NCI-H446 treated with DMSO at 0.1 percent for 48 hours (cell line): ENCODE results near the gene SPIRE2.

Experiments used
- DNase-seq: peaks from one replicate; lab custom pipeline; 2025; lab: John Stamatoyannopoulos, UW

Gene SPIRE2

DNA sequence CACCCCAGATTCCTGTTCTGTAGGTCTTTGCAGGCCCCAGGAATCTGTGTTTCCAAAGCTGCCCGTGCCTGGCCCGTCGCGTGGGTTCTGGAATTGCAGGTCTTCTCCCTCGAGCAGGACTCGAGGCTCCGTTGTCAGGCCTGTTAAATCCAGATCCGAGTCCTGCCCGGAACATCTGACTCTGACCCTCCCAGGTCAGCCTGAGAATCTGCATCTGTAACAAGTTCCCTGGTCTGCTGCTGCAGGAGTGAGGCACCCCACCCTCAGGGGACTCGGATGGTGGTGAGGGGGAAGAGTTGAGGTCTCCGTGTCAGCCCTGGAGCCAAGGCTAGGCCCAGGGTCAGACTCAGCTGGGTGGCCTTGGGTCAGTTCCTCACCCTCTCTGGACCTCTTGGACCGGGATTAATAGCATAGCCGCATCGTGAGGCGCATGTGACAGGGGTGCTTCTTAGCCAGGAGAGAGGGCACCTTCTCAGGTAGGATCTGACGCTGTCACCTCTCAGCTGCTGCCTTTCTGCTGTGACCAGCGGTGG lies 8.8 kb downstream of the SPIRE2 start:
- no peak for DNase-seq

DNA sequence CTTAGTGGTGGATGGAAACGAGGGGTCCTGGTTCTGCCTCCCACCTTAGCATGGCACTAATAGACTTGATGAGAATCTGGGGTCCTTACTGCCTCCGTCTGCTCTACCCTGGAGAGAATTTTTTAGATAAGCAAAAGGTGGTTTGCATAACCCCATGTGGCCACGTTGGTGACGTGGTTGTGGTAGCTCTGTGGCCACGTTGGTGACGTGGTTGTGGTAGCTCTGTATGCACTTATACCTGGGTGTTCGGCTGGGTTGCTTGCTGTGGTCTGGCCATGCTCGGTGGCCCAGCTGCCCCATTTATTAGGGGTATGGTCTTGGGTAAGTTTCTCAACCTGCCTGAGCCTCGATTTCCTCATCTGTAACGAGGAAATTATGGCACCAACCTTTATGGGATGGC lies 13.0 kb downstream of the SPIRE2 start:
- no peak for DNase-seq

DNA sequence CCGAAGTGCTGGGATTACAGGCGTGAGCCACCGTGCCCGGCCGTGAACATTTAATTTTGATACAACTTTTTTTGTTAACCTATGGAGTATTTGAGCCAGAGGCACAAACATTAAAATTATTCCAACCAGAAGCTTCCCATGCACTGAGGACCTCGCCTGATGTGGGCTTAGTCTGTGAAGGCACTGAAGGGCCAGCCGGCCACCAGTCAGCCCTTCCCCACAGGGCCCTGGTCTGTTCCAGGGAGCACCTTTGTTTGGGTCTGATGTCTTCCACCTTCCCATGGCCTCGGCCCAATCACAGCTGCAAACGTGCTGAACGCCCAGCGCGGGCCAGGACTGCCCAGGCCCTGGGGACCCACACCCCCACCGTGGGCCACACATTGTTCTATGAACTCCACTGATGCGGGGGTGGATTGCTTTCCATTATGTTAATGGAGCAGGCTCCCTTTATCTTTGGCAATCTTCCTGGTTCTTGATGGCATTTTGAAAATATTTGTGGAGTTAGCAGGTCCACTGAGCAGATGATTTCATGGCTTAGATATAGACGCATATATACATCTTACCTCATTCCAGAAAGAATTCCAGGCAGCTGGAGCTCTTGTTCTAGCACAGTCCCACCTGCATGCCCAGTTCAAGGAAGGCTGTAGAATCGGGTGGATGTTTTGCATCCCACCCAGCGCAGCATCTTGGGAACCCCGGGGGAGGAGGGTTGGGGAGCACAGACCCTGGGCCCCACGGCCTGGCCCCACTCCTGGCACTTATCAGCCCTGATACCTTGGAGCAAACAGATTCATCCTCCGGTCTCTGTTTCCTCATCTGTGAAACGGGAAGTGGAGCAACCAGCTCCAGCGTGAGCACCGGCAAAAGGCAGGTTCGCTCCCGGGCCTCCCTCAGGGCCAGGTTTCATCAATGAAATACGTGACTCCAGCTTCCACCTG lies 14.5 kb downstream of the SPIRE2 start:
- DNase-seq: no peak

DNA sequence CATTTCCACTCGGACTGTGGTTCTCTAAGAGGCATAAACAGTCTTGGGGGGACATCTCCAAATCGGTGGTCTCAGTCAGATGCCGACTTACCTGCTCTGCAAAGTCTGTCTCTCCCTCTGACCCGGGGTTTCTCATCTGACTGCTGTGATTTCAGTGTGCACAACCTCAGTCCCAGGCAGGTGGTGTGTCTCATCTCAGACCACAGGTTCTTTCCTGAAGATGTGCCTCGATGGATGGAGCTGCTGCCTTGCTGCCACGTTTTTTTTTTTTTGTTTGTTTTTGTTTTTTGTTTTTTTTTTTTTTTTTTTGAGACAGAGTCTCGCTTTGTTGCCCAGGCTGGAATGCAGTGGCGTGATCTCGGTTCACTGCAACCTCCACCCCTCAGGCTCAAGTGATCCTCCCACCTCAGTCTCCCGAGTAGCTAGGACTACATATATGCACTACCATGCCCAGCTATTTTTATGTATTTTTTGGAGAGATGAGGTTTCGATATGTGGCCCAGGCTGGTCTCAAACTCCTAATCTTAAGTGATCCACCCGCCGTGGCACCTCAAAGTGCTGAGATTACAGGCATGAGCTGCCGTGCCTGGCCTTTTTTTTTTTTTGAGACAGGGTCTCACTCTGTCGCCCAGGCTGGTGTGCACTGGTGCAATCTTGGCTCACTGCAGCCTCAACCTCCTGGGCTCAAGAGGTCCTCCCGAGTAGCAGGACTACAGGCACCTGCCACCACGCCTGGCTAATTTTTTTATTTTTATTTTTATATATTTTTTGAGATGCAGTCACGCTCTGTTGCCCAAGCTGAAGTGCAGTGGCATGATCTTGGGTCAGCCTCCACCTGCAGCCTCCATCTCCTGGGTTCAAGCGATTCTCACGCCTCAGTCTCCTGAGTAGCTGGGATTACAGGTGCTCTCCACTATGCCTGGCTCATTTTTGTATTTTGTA lies 15.4 kb downstream of the SPIRE2 start:
- DNase-seq: no peak

DNA sequence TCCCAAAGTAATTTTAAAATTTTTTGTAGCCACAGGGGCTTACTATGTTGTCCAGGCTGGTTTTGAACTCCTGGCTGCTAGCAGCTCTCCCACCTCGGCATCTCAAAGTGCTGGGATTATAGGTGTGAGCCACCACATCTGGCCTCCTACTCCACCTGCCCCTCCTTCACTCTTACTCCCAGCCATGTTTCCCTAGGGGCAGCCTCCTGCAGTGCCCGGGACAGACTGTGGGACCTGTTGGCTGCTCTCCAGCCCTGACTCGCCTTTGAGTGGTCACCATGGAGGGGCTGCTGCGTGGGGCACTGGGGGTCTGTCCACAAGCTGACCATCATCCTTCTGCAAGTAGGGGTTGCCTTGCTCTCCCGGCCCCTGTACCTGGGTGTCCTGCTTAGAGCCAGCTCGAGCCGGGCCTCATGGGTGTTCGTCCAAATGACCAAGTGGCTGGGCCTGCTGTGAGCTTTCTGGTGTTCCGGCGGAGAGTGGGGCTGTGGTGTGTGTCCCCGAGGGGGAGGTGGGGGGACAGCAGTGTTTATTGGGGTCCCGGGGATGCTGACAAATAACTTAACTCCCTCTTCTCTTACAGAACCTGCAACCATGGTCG lies 16.6 kb downstream of the SPIRE2 start:
- DNase-seq: no peak

DNA sequence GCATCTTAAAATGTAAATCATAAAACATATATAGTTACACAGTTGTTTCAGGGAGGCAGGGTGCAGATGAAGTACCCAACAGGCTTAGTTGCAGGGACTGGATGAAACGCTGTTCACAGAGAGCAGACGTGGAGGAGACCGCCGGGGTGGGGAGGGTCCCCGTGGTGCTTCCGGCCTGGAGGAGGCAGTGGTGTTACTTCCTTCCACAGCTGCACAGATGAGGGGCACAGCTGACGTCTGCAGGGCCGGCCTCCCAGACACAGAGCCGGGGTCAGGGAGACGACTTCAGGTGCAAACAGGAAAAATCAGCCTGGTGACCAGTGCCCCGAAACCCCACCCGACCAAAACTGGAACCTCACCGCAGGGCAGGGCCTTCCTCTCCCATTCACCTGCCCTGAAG lies 17.1 kb downstream of the SPIRE2 start:
- DNase-seq: no peak

DNA sequence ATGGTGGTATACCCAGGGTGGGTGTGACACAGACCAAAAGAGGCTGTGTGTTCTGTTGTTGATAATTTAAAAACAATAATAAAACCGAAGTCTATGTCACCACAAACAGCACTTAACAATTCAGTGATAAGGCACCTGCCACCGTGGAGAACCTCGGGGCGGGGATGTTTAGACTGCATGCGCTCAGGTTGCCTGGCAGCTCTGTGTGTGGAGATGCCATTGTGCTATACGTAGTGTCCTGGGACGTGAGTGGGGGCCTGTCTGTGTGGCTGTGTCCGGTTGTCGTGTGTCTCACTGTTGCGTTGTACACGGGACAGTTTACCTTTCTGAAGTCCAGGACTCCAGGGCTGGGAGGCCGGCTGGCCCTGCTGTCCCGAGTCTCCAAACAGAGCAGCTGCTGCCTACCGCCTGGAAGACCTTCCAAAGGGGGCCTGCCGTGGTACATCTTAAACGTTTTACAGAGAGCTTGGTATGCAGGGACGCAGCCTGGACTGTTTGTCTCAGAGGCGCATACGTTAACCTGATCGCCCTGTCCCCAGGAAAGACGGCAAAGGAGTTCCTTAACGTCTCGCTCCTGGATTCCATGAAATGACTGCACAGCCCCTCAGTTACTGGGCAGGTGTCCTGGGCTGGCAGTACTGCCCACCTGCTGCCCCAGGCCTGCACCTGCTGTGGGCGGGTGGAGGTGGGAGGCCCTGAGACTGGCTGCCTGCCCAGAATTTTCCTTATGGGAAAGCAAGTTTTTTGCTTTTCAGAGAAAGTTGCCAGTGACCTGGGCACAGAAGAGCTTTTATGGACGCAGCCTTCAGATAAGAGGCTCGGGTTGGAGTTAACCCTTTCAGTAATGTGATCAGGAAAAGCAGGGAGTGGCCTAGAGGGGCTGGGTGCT lies 19.0 kb downstream of the SPIRE2 start:
- no peak for DNase-seq

DNA sequence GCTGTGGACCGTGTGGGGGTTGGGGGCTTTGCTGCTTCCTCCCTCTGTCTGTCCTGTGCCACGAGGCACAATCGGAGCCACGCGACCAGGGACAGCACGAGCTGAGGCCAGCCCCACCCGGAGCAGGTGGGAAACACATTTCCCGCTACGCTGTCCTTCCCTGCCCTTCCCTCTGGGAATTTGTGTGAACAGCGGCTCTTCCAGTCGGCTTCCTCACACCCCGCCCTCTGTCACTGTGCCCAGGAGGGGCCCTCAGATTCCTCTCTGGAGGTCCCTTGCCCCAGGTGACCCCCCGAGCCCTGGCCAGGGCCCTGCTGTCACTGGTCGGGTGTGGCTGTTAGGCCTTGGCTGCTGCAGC lies 19.6 kb downstream of the SPIRE2 start:
- no peak for DNase-seq

DNA sequence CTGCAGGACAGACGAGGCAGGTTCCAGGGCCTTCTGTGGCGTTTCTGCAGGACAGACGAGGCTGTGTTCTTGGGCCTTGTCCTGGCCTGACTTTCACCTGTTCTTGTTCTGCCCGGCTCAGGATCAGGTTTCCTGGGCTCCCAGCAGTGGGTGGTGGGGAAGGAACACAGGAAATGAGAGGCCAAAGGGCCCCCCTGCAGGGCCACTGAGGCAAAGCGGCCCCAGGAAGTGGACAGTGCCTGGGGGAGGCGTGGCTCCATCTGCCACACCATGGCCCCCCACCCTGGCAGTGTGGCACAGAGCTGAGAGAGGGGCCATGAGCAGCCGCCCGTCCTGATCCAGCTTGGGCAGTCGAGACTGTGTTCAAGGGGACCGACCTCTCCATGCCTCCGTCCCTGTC lies 20.7 kb downstream of the SPIRE2 start:
- no peak for DNase-seq

DNA sequence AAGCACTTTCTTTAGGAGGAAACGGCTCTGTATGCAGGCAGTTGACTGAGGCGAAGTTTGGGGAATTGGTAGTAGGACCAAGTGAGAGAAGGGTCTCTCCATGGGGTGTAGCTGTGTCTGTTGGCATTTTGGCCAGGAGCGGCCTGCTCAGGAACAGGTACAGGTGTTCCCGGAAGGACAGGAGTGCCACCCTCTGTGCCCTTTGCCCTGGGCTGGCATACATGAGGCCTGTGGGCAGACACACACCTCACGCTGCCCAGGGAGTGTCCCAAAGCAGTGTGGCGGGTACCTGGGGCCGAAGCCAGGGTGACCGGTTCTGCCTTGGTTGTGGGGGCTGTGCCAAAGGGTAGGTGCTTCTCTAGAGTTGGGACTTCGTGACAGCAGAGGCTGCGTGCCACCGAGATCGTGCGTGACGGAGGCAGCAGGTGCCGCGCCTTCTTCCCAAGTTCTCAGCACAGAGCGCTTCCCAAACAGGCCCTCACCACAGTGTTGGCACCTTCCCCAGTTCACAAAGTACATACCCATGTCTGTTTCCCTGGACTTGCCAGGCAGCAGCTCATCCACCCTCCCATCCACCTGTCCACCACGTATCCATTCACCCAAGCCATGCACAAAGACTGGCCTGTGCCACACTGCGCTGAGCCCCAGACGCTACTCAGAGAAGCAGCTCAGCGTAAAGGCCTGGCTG lies 25.2 kb downstream of the SPIRE2 start:
- no peak for DNase-seq

DNA sequence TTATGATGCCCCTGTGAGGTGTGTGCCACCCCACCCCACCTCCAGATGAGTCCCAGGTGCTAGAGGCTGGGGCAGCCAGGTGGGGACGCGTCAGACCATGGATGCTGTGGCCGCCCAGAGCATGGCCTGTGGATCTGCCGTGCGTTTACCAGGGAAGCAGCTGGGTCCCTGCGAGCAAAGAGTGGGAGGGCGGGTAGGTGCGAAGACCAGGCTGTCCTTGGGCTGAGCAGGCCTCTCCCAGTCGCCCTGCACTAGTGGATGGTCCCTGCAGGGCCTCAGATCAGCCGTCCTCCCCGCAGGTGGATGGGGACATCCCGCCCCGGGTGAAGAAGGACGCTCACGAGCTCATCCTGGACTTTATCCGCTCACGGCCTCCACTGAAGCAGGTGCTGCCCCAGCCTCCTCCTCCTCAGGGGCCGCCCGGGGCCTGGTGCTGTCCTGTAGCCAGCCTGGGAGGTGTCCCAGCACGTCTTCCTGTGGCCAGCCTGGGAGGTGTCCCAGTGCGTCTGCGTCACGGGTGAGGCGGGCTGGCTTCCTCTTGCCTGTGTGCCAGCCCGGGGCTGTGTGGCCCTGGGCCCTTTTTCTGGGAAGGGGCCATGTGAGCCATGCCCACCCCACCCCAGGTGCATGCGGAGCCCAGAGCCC lies 27.1 kb downstream of the SPIRE2 start:
- DNase-seq: no peak

DNA sequence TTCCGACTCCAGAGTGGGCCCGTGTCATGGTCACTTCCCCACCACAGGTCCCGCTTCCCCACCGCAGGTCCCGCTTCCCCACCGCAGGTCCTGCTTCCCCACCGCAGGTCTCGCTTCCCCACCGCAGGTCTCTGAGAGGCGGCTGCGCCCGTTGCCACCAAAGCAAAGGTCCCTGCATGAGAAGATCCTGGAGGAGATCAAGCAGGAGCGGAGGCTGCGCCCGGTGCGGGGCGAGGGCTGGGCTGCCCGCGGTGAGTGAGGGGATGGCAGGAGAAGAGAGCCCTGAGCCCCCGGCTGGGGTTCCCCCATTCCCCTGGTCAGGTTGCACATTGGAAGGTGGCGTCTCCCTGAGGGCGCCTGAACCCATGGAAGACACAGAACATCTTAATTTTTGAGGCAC lies 27.7 kb downstream of the SPIRE2 start:
- DNase-seq: no peak

DNA sequence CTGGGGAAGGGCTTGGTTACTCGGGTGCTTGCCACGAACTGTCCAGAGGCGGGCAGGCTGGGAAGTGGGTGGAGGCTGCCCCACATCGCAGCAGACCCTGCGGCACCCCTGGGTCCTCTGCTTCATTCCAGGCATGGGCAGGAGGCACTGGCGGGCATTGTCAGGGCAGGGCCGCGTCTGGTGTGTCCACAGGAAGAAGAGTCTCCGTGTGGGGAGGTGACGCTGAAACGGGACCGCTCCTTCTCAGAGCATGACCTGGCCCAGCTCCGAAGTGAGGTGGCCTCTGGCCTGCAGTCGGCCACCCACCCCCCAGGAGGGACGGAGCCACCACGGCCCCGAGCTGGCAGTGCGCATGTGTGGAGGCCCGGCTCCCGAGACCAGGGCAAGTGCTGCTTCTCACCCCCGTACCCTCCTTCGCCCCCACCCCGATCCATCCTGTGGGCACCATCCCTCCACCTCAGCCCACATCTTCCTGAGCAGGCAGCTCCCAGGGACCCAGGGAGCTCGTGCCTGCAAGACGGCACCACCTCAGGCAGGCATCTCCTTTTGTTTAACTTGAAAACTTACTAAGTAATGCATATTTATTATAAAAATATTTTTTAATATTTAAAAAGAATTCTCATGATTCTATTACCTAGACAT lies 30.8 kb downstream of the SPIRE2 start:
- no peak for DNase-seq

DNA sequence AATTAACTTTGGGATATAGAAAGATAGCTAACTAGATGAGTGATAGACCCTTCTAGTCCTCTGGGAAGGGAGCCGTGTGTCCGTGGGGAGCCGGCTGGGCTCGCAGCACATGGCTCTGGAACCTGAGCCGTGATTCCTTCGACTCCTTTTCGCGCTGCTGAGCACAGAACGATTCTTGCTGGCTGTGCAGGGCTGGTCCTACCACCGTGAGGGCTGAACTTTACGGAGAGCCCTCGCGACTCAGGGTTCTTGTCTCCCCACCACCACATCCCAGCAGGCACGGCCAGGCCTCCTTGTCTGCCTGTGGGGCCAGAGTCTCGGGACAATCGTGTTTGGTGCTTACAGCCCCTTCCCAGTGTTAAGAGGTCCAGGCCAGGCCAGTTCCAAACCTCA lies 31.3 kb downstream of the SPIRE2 start:
- DNase-seq: no peak

DNA sequence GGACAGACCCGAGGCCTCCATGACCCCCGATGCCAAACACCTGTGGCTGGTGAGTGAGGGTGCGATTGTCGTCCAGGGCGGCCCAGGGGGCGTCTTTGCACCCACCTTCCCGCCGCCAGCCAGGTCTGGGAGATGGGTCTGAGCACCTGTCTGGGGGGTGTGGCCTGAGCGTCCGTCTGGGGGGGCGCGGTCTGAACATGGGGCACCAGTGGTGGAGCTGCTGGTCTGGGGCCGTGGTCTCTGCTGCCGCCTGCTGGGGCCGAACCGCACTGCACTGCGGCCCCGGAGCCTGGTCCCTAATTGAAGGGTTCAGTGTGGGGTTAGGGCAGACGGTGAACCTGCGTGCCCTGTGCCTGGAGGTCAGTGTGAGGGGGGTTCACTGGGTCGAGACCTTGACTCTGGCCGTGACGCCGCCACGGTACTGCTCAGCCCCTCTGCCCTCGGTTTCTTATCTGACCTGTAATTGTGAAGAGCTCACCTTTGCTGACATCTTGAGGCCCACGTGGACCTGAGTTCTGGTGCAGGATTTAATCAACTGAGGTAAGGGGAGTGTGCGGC lies 32.6 kb downstream of the SPIRE2 start:
- no peak for DNase-seq

DNA sequence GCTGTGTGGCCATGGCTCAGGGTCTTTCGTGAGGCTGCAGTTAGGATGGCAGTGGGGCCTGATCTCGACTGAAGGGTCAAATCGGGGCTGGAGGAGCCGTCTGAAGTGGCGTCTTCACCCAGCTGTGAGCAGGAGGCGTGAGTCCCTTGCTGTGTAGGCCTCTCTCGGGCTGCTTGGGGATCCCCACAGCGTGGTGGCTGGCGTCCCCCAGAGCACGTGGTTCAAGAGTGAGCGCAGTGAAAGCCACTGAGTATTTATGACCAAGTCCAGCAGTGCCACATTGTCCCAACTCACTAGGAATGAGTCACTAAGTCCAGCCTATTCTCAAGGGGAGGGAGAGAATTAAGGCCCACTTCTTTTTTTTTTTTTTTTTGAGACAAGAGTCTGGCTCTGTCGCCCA lies 33.4 kb downstream of the SPIRE2 start:
- DNase-seq: no peak

DNA sequence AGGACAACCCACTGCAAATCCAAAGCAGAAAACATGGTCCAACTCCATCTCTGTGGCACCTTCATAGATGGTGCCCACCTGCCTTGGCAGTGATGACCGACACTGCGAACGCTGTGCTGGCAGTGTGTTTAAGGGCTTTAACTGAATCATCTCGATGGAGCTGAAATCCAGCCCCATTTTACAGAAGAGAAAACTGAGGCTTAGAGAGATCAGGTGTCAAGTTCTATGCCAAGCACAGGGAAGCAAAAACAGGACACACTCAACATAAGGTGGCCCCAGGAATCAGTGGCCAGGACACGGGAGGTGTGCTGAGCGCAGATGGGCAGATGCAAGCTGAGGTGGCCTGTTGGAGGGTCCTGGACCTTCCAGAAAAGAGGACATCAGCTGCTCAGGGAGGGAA lies 34.5 kb downstream of the SPIRE2 start:
- DNase-seq: no peak

DNA sequence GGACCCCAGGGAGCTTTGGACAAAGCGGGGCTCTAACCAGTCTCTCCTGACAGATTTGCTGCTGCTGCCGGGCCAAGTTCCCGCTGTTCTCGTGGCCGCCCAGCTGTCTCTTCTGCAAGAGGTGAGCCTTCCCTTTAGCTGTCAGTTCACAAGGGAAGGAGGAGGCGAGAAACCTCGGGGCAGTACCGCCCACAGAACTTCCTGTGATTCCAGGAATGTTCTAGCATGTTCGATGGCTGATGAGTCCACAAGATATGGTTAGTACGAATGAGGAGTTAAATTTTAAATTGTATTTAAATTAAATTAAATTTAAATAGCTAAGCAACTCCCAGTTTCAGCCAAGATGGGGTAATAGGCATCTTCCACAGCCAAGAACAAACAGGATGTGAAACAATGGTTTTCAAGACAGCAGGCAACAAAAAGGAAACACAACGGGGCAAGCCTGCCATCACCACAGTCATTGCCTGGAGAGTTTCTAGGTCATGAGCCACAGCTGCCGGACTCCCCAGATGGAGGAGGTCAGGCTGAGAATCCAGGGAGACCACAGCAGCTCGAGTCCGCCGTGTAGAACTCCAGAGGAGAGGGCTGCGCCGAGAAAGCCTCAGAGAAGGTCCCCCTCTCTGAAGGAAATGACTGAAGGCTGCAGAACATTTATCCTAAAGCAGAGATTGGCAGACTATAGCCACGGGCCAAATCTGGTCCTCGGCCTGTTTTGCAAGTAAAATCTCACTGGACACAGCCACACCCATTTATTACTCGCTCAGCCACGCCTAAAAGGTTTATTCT lies 35.7 kb downstream of the SPIRE2 start:
- DNase-seq: no peak

DNA sequence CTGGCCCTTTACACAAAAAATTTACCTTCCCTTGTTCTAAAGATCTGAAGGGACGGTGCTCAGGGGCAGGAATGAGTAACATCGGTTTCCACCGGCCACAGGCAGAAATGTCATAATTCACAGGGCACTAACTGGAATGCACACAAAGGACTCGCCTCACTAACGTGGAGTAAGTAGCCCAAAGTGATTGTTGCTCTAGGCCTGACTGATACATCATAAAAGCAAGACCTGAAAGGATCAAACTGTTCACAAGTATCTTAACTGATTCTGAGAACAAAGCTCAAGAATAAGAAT lies 36.2 kb downstream of the SPIRE2 start:
- DNase-seq: no peak
